Peyer's patch (tissue), 4 donors: ENCODE data around the gene LMO1. TPM values are rescaled to one million over a fixed set of nuclear protein-coding genes. Genes with fewer than 3 reads are reported as not detected.

Source experiments
- DNase-seq, 3 donors: peaks; one replicate each; pipeline ENCODE4 v3.0.0-alpha.2; 2017 to 2019
- H3K27ac ChIP-seq, 4 donors: fragments of 200-600 bp; sonication (generic); one replicate each; pipeline ENCODE4 v1.5.1; 2016 to 2019
- H3K27me3 ChIP-seq, 2 donors: fragments of 200-600 bp; sonication (generic); one replicate each; pipeline ENCODE4 v1.5.1; 2019
- H3K36me3 ChIP-seq, 3 donors: fragments of 200-600 bp; sonication (generic); one replicate each; pipeline ENCODE4 v1.5.1; 2016 to 2019
- H3K4me1 ChIP-seq, 4 donors: fragments of 200-600 bp; sonication (generic); one replicate each; pipeline ENCODE4 v1.5.1; 2016 to 2019
- H3K4me3 ChIP-seq, 4 donors: fragments of 200-600 bp; sonication (generic); 1 replicate in 3 of 4; 2 replicates in 1 of 4; pipeline ENCODE4 v1.5.1; 2016 to 2019; ENCODE audit warnings: mild to moderate bottlenecking in 1 of 4
- H3K9me3 ChIP-seq, 4 donors: fragments of 200-600 bp; sonication (generic); one replicate each; pipeline ENCODE4 v1.5.1; 2016 to 2019; ENCODE audit warnings: mild to moderate bottlenecking in 1 of 4
- POLR2A ChIP-seq, 2 donors: fragments of 450-650 bp; IDR thresholded peaks; one replicate each; pipeline ENCODE4 v1.5.1; 2017; ENCODE audit warnings: antibody characterized with exemption in 2 of 2, mild to moderate bottlenecking in 2 of 2, moderate library complexity in 2 of 2
- total RNA-seq, 4 donors: library from RNA; depleted of rRNA; stranded (reverse); fragments of >200 nt; gene quantifications; one replicate each; pipeline ENCODE4 v1.1.0, GENCODE V29; 2016
- TF ChIP-seq, protein P1 (sequence below), 6 experiments: fragments of 450-650 bp in 4 of 6; fragments of 200-600 bp in 2 of 6; sonication (generic) in 1 of 6; IDR thresholded peaks; one replicate each; pipeline ENCODE4 v1.5.1; 2017 to 2019; ENCODE audit warnings: antibody characterized with exemption in 6 of 6, mild to moderate bottlenecking in 3 of 6, moderate library complexity in 1 of 6

The LMO1 gene
- not detected for total RNA-seq

DNA sequence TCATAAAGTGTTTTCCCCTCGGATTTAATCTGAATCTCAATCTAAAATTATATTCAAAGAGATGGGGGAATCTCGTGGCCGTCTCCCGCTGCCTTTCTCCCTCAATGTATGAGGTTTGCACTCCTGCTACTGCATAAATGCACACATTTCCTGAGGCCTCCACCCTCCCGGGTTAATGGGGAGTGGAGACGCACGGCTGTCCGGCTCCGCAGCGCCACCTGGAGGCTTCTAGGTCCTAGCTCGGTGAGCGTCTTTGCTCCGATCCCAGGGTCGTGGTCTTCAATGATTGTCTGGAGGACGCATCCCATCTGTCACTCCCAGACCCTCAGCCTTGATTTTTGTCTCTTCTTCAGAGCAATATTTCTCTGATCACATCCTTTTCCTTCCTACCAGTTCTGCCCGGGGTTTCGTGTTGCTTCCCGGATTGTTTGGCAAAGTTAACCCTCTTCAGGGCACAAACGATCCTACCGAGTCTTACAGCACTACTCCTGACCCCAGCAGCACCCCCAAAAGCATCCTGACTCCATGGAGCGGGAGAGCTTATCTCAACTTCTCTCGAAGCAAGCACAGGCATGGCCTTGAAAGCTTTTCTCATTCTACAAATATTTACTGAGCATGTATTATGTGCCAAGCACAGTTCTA lies at the start of gene LMO1:
Gene LMO1 (minus strand): TSS at position 110 of the 642 bp plus-strand sequence. CDS start 516 bp downstream, outside the sequence.
- H3K36me3 ChIP-seq, result no peaks in the 10 kb centered on the region
- H3K9me3 ChIP-seq, result no peaks in the 10 kb centered on the region
- H3K27me3 ChIP-seq, result peaks cover 0 to 32% of the 10 kb centered on the region in 2 donors
- H3K4me1 ChIP-seq, result peaks cover 0 to 32% (median 8%) of the 10 kb centered on the region in 4 donors
- TF ChIP-seq, protein P1, sequence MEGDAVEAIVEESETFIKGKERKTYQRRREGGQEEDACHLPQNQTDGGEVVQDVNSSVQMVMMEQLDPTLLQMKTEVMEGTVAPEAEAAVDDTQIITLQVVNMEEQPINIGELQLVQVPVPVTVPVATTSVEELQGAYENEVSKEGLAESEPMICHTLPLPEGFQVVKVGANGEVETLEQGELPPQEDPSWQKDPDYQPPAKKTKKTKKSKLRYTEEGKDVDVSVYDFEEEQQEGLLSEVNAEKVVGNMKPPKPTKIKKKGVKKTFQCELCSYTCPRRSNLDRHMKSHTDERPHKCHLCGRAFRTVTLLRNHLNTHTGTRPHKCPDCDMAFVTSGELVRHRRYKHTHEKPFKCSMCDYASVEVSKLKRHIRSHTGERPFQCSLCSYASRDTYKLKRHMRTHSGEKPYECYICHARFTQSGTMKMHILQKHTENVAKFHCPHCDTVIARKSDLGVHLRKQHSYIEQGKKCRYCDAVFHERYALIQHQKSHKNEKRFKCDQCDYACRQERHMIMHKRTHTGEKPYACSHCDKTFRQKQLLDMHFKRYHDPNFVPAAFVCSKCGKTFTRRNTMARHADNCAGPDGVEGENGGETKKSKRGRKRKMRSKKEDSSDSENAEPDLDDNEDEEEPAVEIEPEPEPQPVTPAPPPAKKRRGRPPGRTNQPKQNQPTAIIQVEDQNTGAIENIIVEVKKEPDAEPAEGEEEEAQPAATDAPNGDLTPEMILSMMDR (IDR thresholded peaks at IDR 0.05), result peak; percentile 20 to 80 (median 59)
- no peak for TF ChIP-seq POLR2A (IDR thresholded peaks at IDR 0.05)
- H3K27ac ChIP-seq, result no peak within 1 kb of the TSS
- peak within 1 kb of the TSS; percentile 17 to 55 (median 50) for H3K4me3 ChIP-seq
- DNase-seq, result peak; percentile 67 to 90 (median 80)

DNA sequence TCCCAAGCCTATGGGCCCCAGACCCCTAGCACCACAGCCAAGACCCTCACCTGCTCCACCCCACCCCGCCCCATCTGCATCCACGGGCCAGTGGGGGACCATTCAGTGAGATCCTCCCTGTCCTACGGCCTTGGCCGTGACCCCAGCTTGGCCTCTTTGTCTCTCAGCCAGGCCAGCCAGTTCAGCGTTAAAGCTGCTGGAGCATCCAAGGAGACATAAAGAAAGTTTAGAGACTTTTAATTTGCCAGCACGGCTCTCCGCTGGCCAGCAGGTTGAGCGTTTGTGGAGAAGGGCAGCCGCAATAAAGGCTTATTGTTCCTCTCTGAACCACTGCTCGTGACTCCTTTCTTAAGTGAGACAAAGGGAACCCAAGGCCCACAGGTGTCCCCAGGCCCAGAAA lies 49.3 kb upstream of the LMO1 start:
- no peaks in the 10 kb centered on the region for H3K9me3 ChIP-seq
- H3K36me3 ChIP-seq, result no peaks in the 10 kb centered on the region
- H3K4me3 ChIP-seq, result no peak overlapping the region
- H3K27me3 ChIP-seq, result no peaks in the 10 kb centered on the region
- H3K27ac ChIP-seq, result no peak overlapping the region
- peak in 1 of 3 donors; percentile 14 for DNase-seq
- no peak for TF ChIP-seq POLR2A (IDR thresholded peaks at IDR 0.05)
- TF ChIP-seq, protein P1 (IDR thresholded peaks at IDR 0.05), result no peak
- no peaks in the 10 kb centered on the region for H3K4me1 ChIP-seq

DNA sequence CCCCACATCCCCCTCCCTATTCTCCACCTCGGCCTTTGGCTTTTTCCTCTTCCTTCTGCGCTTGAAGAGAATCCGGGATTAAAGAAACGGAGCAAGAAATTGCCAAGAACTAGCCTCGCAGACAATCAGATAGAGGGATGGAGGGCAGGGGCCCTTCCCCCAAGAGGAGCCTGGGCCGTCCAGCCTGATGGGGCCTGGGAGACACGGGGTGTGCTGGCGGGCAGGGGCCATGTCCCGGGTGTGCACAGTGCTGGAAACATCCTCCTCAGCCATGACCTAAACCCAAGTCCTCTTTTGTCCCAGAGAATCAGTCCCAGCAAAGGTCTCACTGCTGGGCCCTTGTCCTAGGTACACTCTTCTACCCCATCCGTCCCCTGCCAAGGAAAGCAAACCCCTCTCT lies 47.7 kb upstream of the LMO1 start:
- no peaks in the 10 kb centered on the region for H3K27me3 ChIP-seq
- peak in 1 of 3 donors; percentile 14 for DNase-seq
- TF ChIP-seq, protein P1 (IDR thresholded peaks at IDR 0.05), result no peak

DNA sequence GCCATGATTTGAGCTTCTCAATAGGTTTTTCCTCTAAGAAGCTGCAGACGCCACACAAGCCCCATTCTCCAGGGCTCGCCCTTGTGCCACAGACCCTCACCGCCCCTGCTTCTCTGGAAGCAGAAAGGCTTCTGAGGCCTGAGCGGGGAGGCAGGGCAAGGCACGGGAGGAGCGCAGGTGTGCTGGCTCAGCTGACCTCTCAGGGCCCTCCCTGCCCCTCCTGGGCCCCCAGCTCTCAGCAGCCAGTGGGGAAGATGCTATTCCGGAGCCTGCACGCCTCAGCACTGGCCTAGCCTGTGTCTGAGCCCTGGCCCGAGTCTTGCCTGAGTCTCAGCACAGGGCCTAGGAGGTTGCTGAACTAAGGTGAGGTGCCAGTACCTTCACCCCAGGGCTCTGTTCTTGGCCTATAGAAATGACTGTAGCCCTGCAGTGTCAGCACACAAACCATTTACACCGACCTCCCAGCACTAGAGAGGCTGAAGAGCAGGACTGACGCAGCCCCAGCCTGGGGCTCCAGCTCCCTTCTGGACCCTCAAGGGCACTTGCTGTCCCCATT lies 47.1 kb upstream of the LMO1 start:
- H3K27me3 ChIP-seq, result no peaks in the 10 kb centered on the region
- peak in 1 of 3 donors; percentile 28 for DNase-seq
- H3K4me3 ChIP-seq, result no peak overlapping the region
- no peaks in the 10 kb centered on the region for H3K36me3 ChIP-seq
- TF ChIP-seq POLR2A (IDR thresholded peaks at IDR 0.05), result no peak
- no peaks in the 10 kb centered on the region for H3K9me3 ChIP-seq
- H3K4me1 ChIP-seq, result no peaks in the 10 kb centered on the region
- no peak overlapping the region for H3K27ac ChIP-seq

More for the DNA sequence above, 47.7 kb upstream of the LMO1 start:
- no peaks in the 10 kb centered on the region for H3K36me3 ChIP-seq
- H3K9me3 ChIP-seq, result no peaks in the 10 kb centered on the region
- H3K4me3 ChIP-seq, result no peak overlapping the region
- no peak overlapping the region for H3K27ac ChIP-seq
- H3K4me1 ChIP-seq, result no peaks in the 10 kb centered on the region

DNA sequence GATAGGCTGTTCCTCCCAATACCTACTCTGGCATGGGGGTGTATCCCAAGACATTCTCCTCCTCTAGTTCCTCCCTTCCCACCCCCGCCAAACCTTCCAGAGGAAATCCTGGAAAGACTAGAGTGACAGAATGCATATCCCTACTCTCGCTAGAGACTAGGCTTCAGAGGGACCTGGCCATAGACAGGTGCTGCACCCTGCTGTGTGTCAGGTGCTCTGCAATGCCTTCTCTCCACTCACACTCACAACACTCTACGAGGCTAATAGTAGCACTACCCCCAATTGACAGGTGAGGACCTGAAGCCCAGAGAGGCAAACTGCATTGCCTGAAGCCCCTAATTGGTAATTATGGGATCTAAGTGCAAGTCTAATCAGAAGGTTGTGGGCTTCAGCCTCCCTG lies 46.2 kb upstream of the LMO1 start:
- TF ChIP-seq, protein P1 (IDR thresholded peaks at IDR 0.05), result no peak
- TF ChIP-seq POLR2A (IDR thresholded peaks at IDR 0.05), result no peak
- H3K9me3 ChIP-seq, result no peaks in the 10 kb centered on the region
- H3K27me3 ChIP-seq, result no peaks in the 10 kb centered on the region
- no peaks in the 10 kb centered on the region for H3K4me1 ChIP-seq
- no peaks in the 10 kb centered on the region for H3K36me3 ChIP-seq
- DNase-seq, result no peak
- H3K4me3 ChIP-seq, result no peak overlapping the region
- no peak overlapping the region for H3K27ac ChIP-seq

DNA sequence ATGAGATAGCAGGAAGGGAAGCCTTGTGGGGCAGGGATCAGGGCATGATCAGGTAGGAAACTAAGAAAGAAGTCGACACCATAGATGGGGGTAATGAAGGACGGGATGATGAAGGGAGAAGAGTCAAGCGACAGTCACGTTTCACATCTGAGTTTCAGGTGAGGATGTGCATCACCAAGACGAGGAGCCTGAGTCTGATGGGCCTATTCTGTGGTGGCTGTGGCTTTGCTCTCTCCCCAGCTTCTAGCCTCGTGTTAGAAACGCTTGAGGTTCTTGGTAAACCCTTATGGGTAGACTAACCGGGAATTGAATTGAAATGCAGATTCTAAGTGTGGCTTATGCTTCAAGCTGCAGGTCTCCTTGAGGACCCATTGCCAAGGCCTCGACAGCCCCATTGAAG lies 45.6 kb upstream of the LMO1 start:
- H3K27ac ChIP-seq, result no peak overlapping the region
- no peaks in the 10 kb centered on the region for H3K27me3 ChIP-seq
- H3K9me3 ChIP-seq, result no peaks in the 10 kb centered on the region
- no peak overlapping the region for H3K4me3 ChIP-seq
- TF ChIP-seq POLR2A (IDR thresholded peaks at IDR 0.05), result no peak
- TF ChIP-seq, protein P1 (IDR thresholded peaks at IDR 0.05), result no peak
- H3K4me1 ChIP-seq, result no peaks in the 10 kb centered on the region
- H3K36me3 ChIP-seq, result no peaks in the 10 kb centered on the region
- DNase-seq, result peak in 1 of 3 donors; percentile 3
